ENCODE data around the gene CD14. TPM values are rescaled to one million over a fixed set of nuclear protein-coding genes. Genes with fewer than 3 reads are reported as not detected.

The CD14 gene
- total RNA-seq, 1 donor from 2014 or later = 165 TPM

DNA sequence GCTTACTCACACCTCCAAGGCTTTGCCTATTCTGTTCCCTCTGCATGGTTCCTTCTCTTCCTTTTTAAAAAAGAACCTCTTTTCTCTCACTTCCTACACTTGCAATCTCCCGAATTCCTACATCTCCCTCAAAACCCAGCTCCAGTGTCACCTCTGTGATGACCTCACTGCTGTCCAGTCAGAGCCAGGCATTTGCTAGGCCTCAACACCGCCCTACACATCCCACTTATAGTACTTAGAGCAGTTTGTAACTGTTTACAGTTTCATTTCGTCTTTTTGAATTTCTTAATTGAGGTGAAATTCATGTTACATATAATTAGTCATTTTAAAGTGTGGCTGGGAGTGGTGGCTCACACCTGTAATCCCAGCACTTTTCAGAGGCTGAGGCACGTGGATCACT is 30.8 kb downstream of the CD14 start:
- Histone ChIP-seq H3K36me3 (no peaks in the 10 kb centered on the region), H3K27me3 (ENCODE audit: low read depth) (no peaks in the 10 kb centered on the region), H3K27ac (peak overlapping the region; percentile 62), H3K4me3 (no peak overlapping the region), H3K4me1 (peaks cover 4% of the 10 kb centered on the region), H3K9me3 (no peaks in the 10 kb centered on the region)
- TF ChIP-seq, protein P1, sequence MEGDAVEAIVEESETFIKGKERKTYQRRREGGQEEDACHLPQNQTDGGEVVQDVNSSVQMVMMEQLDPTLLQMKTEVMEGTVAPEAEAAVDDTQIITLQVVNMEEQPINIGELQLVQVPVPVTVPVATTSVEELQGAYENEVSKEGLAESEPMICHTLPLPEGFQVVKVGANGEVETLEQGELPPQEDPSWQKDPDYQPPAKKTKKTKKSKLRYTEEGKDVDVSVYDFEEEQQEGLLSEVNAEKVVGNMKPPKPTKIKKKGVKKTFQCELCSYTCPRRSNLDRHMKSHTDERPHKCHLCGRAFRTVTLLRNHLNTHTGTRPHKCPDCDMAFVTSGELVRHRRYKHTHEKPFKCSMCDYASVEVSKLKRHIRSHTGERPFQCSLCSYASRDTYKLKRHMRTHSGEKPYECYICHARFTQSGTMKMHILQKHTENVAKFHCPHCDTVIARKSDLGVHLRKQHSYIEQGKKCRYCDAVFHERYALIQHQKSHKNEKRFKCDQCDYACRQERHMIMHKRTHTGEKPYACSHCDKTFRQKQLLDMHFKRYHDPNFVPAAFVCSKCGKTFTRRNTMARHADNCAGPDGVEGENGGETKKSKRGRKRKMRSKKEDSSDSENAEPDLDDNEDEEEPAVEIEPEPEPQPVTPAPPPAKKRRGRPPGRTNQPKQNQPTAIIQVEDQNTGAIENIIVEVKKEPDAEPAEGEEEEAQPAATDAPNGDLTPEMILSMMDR (IDR thresholded peaks at IDR 0.05) = no peak
- DNase-seq (no peak), ATAC-seq (peak; percentile 68 to 69)
- intact Hi-C loops (cut with DNase I) = no loop called here

DNA sequence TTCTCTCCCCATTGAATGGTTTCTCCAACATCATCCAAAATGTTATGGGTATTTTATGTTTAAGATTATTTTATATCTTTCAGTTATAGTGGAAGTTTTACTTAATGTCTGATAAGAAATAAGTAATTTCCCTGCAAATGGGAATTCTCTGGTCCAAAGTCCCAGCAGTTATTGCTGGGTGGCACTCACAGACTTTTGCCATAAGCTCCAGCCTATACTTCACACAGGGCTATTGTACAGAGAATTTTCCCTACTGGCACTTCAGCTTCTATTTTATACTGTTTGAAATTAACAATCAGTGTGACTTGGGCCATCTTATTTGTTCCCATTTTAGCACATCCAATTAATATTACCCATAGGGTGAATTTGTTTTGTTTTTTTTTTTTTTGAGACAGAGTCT is 32.9 kb downstream of the CD14 start:
- Histone ChIP-seq H3K27ac (no peak overlapping the region), H3K4me1 (peaks cover 21% of the 10 kb centered on the region)
- no peak for ATAC-seq

DNA sequence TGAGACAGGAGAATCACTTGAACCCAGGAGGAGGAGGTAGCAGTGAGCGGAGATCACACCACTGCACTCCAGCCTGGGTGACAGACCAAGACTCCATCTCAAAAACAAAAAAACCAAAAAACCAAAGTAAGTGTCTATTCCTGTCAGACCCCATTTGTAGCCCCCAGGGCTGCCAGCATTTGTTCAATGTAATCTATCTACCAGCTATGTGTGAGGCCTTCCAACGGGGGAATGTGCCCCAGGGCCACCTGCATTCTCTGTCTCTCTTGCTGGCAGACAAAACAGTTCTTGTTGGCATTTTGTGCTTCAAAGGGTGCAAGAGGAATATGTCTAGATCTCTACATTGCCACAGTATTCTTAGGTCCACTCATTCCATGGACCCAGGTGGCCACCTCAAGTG is 34.1 kb downstream of the CD14 start:
- Histone ChIP-seq H3K27me3 (ENCODE audit: low read depth) (no peaks in the 10 kb centered on the region), H3K4me1 (peaks cover 21% of the 10 kb centered on the region), H3K36me3 (no peaks in the 10 kb centered on the region), H3K27ac (no peak overlapping the region), H3K9me3 (no peaks in the 10 kb centered on the region), H3K4me3 (no peak overlapping the region)
- DNase-seq = no peak
- TF ChIP-seq, protein P1 (IDR thresholded peaks at IDR 0.05) = no peak
- intact Hi-C loops (cut with DNase I) = no loop called here
- no peak for ATAC-seq

More for the DNA sequence above, 32.9 kb downstream of the CD14 start:
- no peaks in the 10 kb centered on the region for H3K27me3 ChIP-seq (ENCODE audit: low read depth)
- no peaks in the 10 kb centered on the region for H3K36me3 ChIP-seq
- intact Hi-C loops (cut with DNase I) = no loop called here
- TF ChIP-seq, protein P1 (IDR thresholded peaks at IDR 0.05) = no peak
- H3K9me3 ChIP-seq = no peaks in the 10 kb centered on the region
- no peak for DNase-seq
- H3K4me3 ChIP-seq = no peak overlapping the region

DNA sequence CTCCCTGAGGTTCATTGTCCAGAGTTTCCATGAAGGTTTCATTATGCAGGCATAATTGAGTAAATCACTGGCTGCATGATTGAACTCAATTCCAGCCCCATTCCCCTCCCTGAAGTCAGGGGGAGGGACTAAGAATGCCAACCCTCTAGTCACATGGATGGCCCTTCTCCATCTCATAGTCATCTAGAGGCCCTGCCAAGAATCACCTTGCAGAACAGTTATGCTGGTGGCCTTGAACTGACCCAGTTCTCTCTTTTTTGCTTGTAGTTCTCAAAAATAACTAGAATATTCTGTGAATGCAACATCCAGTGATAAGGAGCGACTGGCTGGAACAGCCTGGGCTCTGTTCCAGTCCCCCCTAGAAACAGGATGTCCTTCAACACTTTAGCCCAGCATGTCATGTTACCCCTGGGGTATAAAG is 36.6 kb downstream of the CD14 start:
- no peaks in the 10 kb centered on the region for H3K36me3 ChIP-seq
- no peak for DNase-seq
- ATAC-seq = peak in 1 of 2 donors; percentile 57
- TF ChIP-seq, protein P1 (IDR thresholded peaks at IDR 0.05) = no peak
- no peaks in the 10 kb centered on the region for H3K27me3 ChIP-seq (ENCODE audit: low read depth)
- peaks cover 17% of the 10 kb centered on the region for H3K4me1 ChIP-seq
- no peak overlapping the region for H3K4me3 ChIP-seq
- H3K9me3 ChIP-seq = no peaks in the 10 kb centered on the region
- intact Hi-C loops (cut with DNase I) = no loop called here
- H3K27ac ChIP-seq = peak overlapping the region; percentile 37

DNA sequence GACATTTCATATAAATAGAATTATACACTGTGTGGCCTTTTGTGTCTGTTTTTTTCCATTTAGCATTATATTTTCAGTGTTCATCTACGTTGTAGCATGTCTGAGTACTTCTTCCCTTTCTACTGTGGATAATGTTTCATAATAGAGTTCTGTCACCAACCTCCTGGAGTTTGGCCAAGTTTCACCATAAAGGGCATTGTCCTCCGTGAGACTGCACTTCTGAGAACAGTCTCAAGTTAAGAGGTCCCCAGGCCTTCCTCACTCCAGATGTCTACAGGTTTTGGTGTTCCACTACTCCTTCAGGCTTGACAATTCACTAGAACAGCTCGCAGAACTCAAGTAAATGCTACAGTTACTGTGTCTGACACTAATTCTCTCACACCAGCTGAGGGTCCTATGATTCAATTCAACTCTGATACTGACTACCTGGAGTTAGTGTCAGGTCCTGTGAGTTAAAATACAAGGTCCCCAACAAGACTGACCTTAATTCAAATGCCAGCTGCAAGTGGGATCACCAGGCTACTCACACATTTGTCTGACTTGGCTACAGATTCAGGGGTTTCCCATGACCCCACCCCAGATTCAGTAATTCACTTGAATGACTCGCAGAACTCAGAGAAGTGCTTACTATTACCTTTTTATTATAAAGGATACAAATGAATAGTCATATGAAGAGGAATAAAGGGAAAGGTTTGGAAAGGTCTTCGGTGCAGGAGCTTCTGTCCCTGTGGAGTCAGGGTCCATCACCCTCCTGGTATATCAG is 37.3 kb downstream of the CD14 start:
- DNase-seq = no peak
- TF ChIP-seq, protein P1 (IDR thresholded peaks at IDR 0.05) = no peak
- H3K4me1 ChIP-seq = peaks cover 22% of the 10 kb centered on the region
- no peak overlapping the region for H3K4me3 ChIP-seq
- no peaks in the 10 kb centered on the region for H3K27me3 ChIP-seq (ENCODE audit: low read depth)
- peak overlapping the region; percentile 37 for H3K27ac ChIP-seq
- no peaks in the 10 kb centered on the region for H3K9me3 ChIP-seq
- peak; percentile 75 to 83 for ATAC-seq
- H3K36me3 ChIP-seq = no peaks in the 10 kb centered on the region
- intact Hi-C loops (cut with DNase I) = no loop called here

Data from lower lobe of right lung (tissue), 2 donors.